Left renal cortex interstitium (tissue), 4 donors: Measurements from ENCODE around the gene CNTN2. TPM values are rescaled to one million over a fixed set of nuclear protein-coding genes. Genes with fewer than 3 reads are reported as not detected.

Source experiments
- DNase-seq, 4 donors: peaks; one replicate each; pipeline ENCODE4 v3.0.0-alpha.2; 2013; ENCODE audit warnings: low read depth in 4 of 4, low spot score in 2 of 4, missing footprints in 1 of 4
- polyA plus RNA-seq, 4 donors: library from polyadenylated mRNA; unstranded; fragments of 120-200 nt; gene quantifications; one replicate each; pipeline ENCODE4 v1.2.1, GENCODE V29; 2013; ENCODE audit not compliant: insufficient read length in 4 of 4

CNTN2 gene
- polyA plus RNA-seq, 4 donors: 0.32 to 0.82 (median 0.74) TPM

DNA sequence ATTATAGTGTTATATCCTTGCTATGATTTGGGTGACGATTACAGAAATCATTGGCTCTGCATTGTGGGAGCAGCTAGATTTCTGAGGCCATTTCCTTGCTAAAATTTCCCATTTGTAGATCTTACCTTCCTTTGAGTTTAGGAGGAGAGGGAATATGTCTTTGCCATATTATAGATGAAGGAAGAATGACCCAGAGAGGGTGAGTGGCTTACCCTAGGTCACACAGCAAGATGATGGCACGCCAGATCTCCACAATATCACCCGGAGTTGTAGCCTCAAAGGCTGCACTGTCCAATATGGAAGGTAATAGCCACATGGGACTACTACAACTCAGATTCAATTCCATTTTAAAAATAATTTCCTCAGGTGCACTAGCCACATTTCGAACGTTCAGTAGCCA, 10.3 kb downstream of the CNTN2 start:
- DNase-seq: no peak

DNA sequence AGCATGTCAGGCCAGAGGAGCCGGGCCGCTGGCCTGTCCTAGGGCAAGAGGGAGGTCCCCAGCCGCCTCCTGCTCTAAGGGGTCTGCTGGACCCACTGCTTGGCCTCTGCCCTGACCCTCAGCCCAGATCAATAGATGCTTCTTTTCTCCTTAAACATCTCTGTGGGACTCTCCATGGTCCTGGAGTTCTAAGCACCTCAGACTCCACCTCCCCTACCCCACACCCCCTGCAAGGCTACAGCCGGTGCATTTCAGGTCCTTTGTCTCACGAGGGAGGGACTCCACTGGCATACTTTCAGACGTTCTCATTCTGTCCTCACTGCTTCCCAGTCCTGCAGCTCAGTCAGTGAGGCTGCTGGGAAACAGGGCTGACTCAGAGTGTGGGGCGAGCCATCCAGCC, 11.0 kb downstream of the CNTN2 start:
- no peak for DNase-seq

DNA sequence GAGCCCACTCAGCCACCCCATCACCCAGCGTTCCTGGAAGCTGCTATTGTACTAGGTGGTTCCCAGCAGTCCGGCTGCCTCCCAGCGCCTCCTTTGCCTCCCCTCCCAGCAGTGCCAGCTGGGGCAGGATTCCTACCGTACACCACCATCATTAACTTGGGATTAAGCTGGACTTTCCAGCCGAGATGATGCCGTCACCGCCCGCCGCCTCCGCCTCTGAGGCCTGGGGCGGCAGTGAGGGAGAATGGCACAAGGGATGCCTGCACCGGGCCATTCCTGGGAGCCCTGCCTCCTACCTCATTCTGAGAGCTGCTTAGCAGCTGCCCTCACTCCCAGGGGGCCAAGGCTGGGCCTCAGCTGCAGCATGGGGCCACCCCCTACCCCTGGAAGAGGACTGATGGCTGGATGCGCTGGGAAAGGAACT, 13.2 kb downstream of the CNTN2 start:
- DNase-seq: no peak

- DNase-seq: no peak
Measured at GRCh38 chr1:205056956-205057568, 14.1 kb downstream of the CNTN2 start.

DNA sequence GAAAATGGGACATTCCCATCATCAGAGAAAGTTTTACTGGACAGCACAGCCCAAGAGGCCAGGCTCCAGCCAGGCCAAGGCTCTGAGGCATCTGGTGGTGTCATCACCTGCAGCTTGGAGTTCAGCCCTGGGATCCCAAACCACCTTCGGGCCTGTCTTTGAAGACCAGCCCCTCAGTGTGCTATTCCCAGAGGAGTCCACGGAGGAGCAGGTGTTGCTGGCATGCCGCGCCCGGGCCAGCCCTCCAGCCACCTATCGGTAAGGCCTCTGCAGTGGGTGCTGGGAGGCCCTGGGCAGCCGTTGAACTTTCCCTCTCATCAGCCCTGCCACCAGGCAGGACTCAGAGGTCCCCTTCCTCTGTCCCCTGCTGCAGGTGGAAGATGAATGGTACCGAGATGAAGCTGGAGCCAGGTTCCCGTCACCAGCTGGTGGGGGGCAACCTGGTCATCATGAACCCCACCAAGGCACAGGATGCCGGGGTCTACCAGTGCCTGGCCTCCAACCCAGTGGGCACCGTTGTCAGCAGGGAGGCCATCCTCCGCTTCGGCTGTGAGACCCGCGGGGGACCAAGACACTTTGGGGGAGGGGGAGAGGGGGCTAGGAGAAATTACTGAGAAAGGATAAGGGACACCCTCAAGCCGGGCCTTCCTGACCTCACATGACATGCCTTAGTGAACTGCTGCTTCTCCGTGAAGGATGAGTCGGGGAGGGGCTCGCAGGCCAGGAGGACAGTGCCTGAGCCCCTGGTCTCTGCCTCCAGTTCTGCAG, 15.0 kb downstream of the CNTN2 start:
- DNase-seq: no peak

- no peak for DNase-seq
Measured at GRCh38 chr1:205058853-205059252, 15.8 kb downstream of the CNTN2 start.

DNA sequence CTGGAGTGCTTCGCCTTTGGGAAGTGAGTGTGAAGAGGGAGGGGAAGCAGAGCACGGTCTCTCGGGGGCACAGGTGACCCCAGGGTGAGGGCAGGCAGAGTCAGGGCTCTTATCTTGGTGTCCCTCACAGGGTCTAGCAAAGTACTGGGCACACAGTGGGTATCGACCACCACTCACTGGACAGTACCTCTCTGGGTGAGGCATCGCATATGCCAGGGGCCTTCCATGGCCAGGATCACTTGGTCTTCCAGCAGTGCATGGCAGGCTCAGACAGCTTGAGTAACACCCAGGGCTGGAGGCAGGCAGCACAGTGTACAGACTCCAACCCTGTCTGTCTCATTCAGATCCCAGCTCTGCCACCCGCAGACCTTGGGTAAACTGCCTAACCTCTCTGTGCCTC, 16.6 kb downstream of the CNTN2 start:
- no peak for DNase-seq

DNA sequence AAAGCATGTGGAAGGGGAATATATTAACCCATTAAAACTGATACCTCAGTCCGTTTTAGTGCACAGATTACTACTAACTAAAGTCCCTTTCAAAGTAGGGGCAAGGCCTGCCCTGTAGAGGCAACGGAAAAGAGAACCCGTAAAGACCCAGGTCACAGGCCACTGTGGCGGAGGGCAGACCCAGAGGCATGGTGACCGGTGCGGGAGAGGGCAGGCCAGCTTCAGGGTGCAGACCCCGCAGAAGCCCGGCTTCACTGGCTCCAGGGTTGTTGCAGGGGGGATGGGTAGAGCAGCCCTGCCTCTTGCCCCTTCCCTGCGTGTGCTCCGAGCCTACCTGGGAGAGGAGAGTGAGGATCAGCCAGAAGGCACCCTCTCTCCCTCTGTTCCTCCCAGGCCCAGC, 17.7 kb downstream of the CNTN2 start:
- no peak for DNase-seq

GRCh38 chr1:205061227-205061626, 18.2 kb downstream of the CNTN2 start:
- DNase-seq: no peak

DNA sequence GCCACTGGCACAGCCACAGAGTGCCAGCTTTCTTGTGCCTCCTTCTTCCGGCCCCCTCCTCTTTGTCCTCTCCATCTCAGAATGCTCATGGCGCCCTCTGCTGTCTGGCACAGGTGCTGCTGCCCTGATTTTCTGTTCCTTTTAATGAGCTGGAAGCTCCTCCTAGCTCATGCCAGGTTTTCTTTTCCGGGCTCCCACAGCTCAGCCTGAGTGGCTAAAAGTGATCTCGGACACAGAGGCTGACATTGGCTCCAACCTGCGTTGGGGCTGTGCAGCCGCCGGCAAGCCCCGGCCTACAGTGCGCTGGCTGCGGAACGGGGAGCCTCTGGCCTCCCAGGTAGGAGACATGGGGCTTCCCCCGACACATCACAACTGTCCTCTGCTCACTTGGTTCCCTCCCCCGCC, 18.7 kb downstream of the CNTN2 start:
- DNase-seq: peak; percentile 56 to 80 (median 66)

DNA sequence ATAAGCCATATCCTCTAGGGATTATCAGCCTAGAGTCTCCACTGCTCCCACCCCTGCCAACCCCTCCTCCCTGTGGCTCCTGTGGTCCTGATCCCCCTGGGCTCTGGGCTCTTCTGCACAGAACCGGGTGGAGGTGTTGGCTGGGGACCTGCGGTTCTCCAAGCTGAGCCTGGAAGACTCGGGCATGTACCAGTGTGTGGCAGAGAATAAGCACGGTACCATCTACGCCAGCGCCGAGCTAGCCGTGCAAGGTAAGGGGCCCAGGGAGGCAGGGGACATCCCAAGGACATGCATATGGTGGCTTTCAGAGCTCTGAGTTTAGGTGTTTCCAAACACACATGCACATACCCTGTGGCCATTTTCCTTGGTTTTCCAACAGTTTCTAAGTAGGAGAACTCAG, 19.3 kb downstream of the CNTN2 start:
- DNase-seq: no peak

- no peak for DNase-seq
Measured at GRCh38 chr1:205062895-205063294, 19.9 kb downstream of the CNTN2 start.

DNA sequence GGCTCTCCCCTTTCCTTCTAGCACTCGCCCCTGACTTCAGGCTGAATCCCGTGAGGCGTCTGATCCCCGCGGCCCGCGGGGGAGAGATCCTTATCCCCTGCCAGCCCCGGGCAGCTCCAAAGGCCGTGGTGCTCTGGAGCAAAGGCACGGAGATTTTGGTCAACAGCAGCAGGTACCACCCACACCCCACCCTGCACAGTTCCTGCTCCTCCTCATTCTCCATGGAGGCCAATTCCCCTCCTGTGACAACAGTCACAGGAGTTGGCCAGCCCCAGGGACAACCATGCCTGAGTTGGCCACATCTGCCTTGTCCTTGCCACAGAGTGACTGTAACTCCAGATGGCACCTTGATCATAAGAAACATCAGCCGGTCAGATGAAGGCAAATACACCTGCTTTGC, 21.3 kb downstream of the CNTN2 start:
- no peak for DNase-seq

- DNase-seq: no peak
Measured at GRCh38 chr1:205064741-205065316, 21.8 kb downstream of the CNTN2 start.

DNA sequence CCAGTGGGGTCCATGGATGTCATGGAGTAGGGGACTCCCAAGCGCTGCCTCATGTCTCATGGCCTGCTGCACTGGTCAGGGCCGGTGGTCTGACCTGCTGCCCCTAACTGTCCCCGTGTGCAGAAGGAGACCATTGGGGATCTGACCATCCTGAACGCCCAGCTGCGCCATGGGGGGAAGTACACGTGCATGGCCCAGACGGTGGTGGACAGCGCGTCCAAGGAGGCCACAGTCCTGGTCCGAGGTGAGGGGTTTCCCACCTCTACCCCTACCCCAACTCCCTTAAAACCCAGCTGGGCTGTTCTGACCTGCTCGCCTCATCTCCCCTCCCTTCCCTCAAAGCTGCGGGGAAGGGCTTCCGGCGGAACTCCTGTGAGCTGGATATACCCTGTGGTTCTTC, 22.7 kb downstream of the CNTN2 start:
- no peak for DNase-seq

- no peak for DNase-seq
Measured at GRCh38 chr1:205066141-205066818, 23.3 kb downstream of the CNTN2 start.

DNA sequence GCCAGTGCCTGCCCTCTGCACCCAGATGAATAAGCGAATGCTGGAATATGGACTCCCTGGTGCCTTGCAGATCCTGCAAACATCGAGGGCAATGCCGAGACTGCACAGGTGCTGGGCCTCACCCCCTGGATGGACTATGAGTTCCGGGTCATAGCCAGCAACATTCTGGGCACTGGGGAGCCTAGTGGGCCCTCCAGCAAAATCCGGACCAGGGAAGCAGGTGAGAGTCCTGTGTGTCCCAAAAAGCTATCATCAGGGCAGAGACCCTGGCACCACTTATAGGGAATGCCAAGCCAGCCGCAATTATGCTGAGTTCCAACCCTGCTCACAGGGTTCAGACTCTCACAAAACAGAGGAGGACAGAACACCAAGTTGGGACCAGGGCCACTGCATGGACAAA, 24.0 kb downstream of the CNTN2 start:
- DNase-seq: no peak

GRCh38 chr1:205068001-205068400, 25.0 kb downstream of the CNTN2 start:
- DNase-seq: no peak

GRCh38 chr1:205068457-205069040, 25.5 kb downstream of the CNTN2 start:
- no peak for DNase-seq

GRCh38 chr1:205069371-205070125, 26.5 kb downstream of the CNTN2 start:
- no peak for DNase-seq
